Transverse colon (tissue), 4 donors: ENCODE measurements around the gene SOX8. TPM values are rescaled to one million over a fixed set of nuclear protein-coding genes. Genes with fewer than 3 reads are reported as not detected.
"Not testable (repeated sequence)": the region's sequence is repeated elsewhere in the genome, so short reads cannot be mapped to it uniquely, and the experiment has no call there.

ENCODE experiments used
- DNase-seq: peaks from one replicate; pipeline ENCODE4 v3.0.0-alpha.2; 2019
- H3K27ac ChIP-seq, 4 donors: fragments of 200-600 bp; sonication (generic); 2 replicates each; pipeline ENCODE4 v1.5.1; 2016 to 2018; ENCODE audit warnings: inconsistent platforms in 4 of 4
- H3K27me3 ChIP-seq: fragments of 200-600 bp; sonication (generic); 2 replicates; pipeline ENCODE4 v1.5.1; 2017; ENCODE audit warnings: inconsistent platforms
- H3K36me3 ChIP-seq, 4 donors: fragments of 200-600 bp; sonication (generic); 2 replicates each; pipeline ENCODE4 v1.5.1; 2017 to 2019; ENCODE audit warnings: inconsistent platforms in 4 of 4
- H3K4me1 ChIP-seq, 4 donors: fragments of 200-600 bp; sonication (generic); 2 replicates each; pipeline ENCODE4 v1.5.1; 2017 to 2020; ENCODE audit warnings: inconsistent platforms in 4 of 4
- H3K4me3 ChIP-seq, 4 donors: fragments of 200-600 bp; sonication (generic); 1 replicate in 1 of 4; 2 replicates in 3 of 4; pipeline versions ENCODE4 v1.5.1 to v1.6.1; 2017 to 2019; ENCODE audit warnings: inconsistent platforms in 4 of 4
- H3K9me3 ChIP-seq, 2 donors: fragments of 200-600 bp; sonication (generic); 2 replicates each; pipeline ENCODE4 v1.5.1; 2017 to 2019; ENCODE audit warnings: inconsistent platforms in 2 of 2
- CTCF ChIP-seq, 5 experiments: fragments of 200-600 bp in 3 of 5; fragments of 450-650 bp in 2 of 5; sonication (generic) in 3 of 5; IDR thresholded peaks; 1 replicate in 2 of 5; 2 replicates in 3 of 5; pipeline ENCODE4 v1.5.1; 2016 to 2017; ENCODE audit warnings: antibody characterized with exemption in 5 of 5, inconsistent platforms in 3 of 5, mild to moderate bottlenecking in 2 of 5, moderate library complexity in 1 of 5
- EP300 ChIP-seq: sonication (generic); formaldehyde crosslinking; IDR thresholded peaks from one replicate; pipeline ENCODE4 v1.6.1; 2017; ENCODE audit warnings: antibody characterized with exemption, low read depth
- POLR2A ChIP-seq: fragments of 450-650 bp; IDR thresholded peaks from one replicate; pipeline ENCODE4 v1.6.1; 2016; ENCODE audit warnings: antibody characterized with exemption, mild to moderate bottlenecking, moderate library complexity
- POLR2AphosphoS5 ChIP-seq, 3 donors: sonication (generic); formaldehyde crosslinking; IDR thresholded peaks; one replicate each; pipeline ENCODE4 v1.6.1; 2016; ENCODE audit warnings: antibody characterized with exemption in 3 of 3
- WGBS, 2 donors: methylation state at CpG; one replicate each; pipeline ENCODE4 v1.1.5; 2018; ENCODE audit warnings: low coverage in 1 of 2; 5-methylcytosine and 5-hydroxymethylcytosine counted together
- in situ Hi-C, 4 donors: fragments of 200-750 bp; cut with MboI; loops; one replicate each; pipeline versions ENCODE4 v1.15.0 to v1.15.1; 2017; ENCODE audit warnings: low sequenced_read_pairs in 3 of 4, low pct_ligation_motif_present in 1 of 4, low pct_unique_long_range_greater_than_20kb in 1 of 4
- intact Hi-C: fragments of 100-400 bp; cut with DNase I; formaldehyde crosslinking; loops from one replicate; pipeline ENCODE4 v1.15.1; 2023; ENCODE audit warnings: low total_unique reads
- total RNA-seq, 4 donors: library from RNA; depleted of rRNA; stranded (reverse); fragments of >200 nt; gene quantifications; one replicate each; pipeline ENCODE4 v1.1.0, GENCODE V29; 2016

Gene SOX8
- total RNA-seq, 4 donors from 2014 or later = 0.37 to 1.9 (median 0.50) TPM

- Histone ChIP-seq H3K27ac (no peak overlapping the region), H3K4me1 (no peaks in the 10 kb centered on the region), H3K27me3 (peaks cover 56% of the 10 kb centered on the region), H3K9me3 (no peaks in the 10 kb centered on the region), H3K4me3 (no peak overlapping the region), H3K36me3 (no peaks in the 10 kb centered on the region)
- no peak for TF ChIP-seq EP300
- TF ChIP-seq POLR2A = no peak
- TF ChIP-seq CTCF (IDR thresholded peaks at IDR 0.05) = no peak
- no peak for TF ChIP-seq POLR2AphosphoS5 (IDR thresholded peaks at IDR 0.05)
- intact Hi-C loops (no loop called here), in situ Hi-C loops (no loop called here)
- DNase-seq = no peak
- 86% methylated on average over 19 of the region's 20 CpGs; no CpG with 5 or more reads in 1 of the 2 donors for WGBS, 2 donors
Observed at GRCh38 chr16:1024138-1024537, 42.6 kb downstream of the SOX8 start.

GRCh38 chr16:1025183-1025809 is 43.7 kb downstream of the SOX8 start:
- H3K27ac ChIP-seq, H3K4me3 ChIP-seq, H3K4me1 ChIP-seq, H3K36me3 ChIP-seq, DNase-seq, in situ Hi-C loops, intact Hi-C loops, H3K9me3 ChIP-seq: not testable (repeated sequence)
- peaks cover 55% of the 10 kb centered on the region for H3K27me3 ChIP-seq
- 49 to 62% methylated on average over 11 to 19 of the region's 24 CpGs for WGBS, 2 donors

- Histone ChIP-seq H3K36me3 (no peaks in the 10 kb centered on the region), H3K9me3 (no peaks in the 10 kb centered on the region), H3K27ac (no peak overlapping the region), H3K4me1 (no peaks in the 10 kb centered on the region), H3K27me3 (peaks cover 55% of the 10 kb centered on the region), H3K4me3 (no peak overlapping the region)
- TF ChIP-seq EP300 (no peak), POLR2A (no peak), POLR2AphosphoS5 (IDR thresholded peaks at IDR 0.05) (no peak), CTCF (IDR thresholded peaks at IDR 0.05) (no peak)
- intact Hi-C loops = no loop called here
- DNase-seq = no peak
- 59% methylated on average over 25 of the region's 35 CpGs; no CpG with 5 or more reads in 1 of the 2 donors for WGBS, 2 donors
- in situ Hi-C loops = no loop called here
Observed at GRCh38 chr16:1026057-1026783, 44.6 kb downstream of the SOX8 start.

- no peak for DNase-seq
- TF ChIP-seq POLR2A = no peak
- TF ChIP-seq POLR2AphosphoS5 (IDR thresholded peaks at IDR 0.05) = no peak
- no peak for TF ChIP-seq CTCF (IDR thresholded peaks at IDR 0.05)
- TF ChIP-seq EP300 = no peak
- Histone ChIP-seq H3K27me3 (peaks cover 50% of the 10 kb centered on the region), H3K4me3 (no peak overlapping the region), H3K36me3 (no peaks in the 10 kb centered on the region), H3K4me1 (no peaks in the 10 kb centered on the region), H3K9me3 (no peaks in the 10 kb centered on the region), H3K27ac (no peak overlapping the region)
- in situ Hi-C loops (no loop called here), intact Hi-C loops (no loop called here)
- WGBS, 2 donors = 83% methylated on average over 27 of the region's 27 CpGs; no CpG with 5 or more reads in 1 of the 2 donors
Observed at GRCh38 chr16:1026784-1027500, 45.4 kb downstream of the SOX8 start.
